H1 (cell line): ENCODE results near the gene NQO2. TPM values are rescaled to one million over a fixed set of nuclear protein-coding genes. Genes with fewer than 3 reads are reported as not detected.
A peak's percentile ranks its signal among the peaks of the same experiment; 100 is the strongest.

Experiments
- CTCF ChIA-PET: fragments of 300-600 bp; sonication (Branson Sonifier 250); formaldehyde crosslinking; loops from one replicate; lab custom pipeline; 2021; ENCODE audit not compliant: partially characterized antibody; lab: Charles Lee
- POLR2A ChIA-PET: fragments of 300-600 bp; sonication (Branson Sonifier 250); formaldehyde crosslinking; loops from one replicate; lab custom pipeline; 2021; ENCODE audit warnings: inconsistent platforms; ENCODE audit not compliant: partially characterized antibody; lab: Charles Lee
- DNase-seq, 2 experiments: peaks; one replicate each; pipeline versions ENCODE4 v3.0.0 to v3.0.0-alpha.2; 2010 to 2022; ENCODE audit warnings: low spot score in 2 of 2, low read depth in 1 of 2, mixed read lengths in 1 of 2
- FAIRE-seq: peaks from 2 replicates; lab custom pipeline; 2011; peaks lifted over from hg19 to GRCh38; lab: Jason Lieb, UNC
- H2AFZ ChIP-seq: 2 replicates; pipeline ENCODE4 v1.8.1; 2012; ENCODE audit warnings: low read length, inconsistent platforms
- H2AK5ac ChIP-seq: 2 replicates; pipeline ENCODE4 v1.6.1; 2013; ENCODE audit warnings: low read depth, low read length
- H2BK120ac ChIP-seq: replicated peaks from 2 replicates; pipeline ENCODE3; 2013; ENCODE audit warnings: low read depth, low read length, inconsistent platforms
- H2BK12ac ChIP-seq: 2 replicates; pipeline ENCODE4 v1.6.1; 2013; ENCODE audit warnings: low read depth, low read length
- H2BK15ac ChIP-seq: 2 replicates; pipeline ENCODE4 v1.6.1; 2013; ENCODE audit warnings: low read length
- H2BK20ac ChIP-seq: 2 replicates; pipeline ENCODE4 v1.6.1; 2013; ENCODE audit warnings: low read length
- H2BK5ac ChIP-seq: 2 replicates; pipeline ENCODE4 v1.6.1; 2013; ENCODE audit warnings: low read depth, low read length
- H3K14ac ChIP-seq: 2 replicates; pipeline ENCODE4 v1.6.1; 2013; ENCODE audit warnings: inconsistent platforms; ENCODE audit not compliant: insufficient read length
- H3K18ac ChIP-seq: 2 replicates; pipeline ENCODE4 v1.6.1; 2013; ENCODE audit warnings: low read length; ENCODE audit errors: extremely low read depth
- H3K23ac ChIP-seq: 2 replicates; pipeline ENCODE4 v1.6.1; 2013; ENCODE audit warnings: inconsistent platforms; ENCODE audit not compliant: insufficient read length
- H3K23me2 ChIP-seq: 2 replicates; pipeline ENCODE4 v1.6.1; 2013; ENCODE audit warnings: low read depth, low read length
- H3K27ac ChIP-seq: 2 replicates; pipeline ENCODE4 v1.6.1; 2011; ENCODE audit warnings: low read depth, low read length, inconsistent platforms
- H3K27me3 ChIP-seq, 4 experiments: replicated peaks in 1 of 4; 1 replicate in 1 of 4; 2 replicates in 3 of 4; pipeline versions ENCODE4 v1.6.1 to v1.8.1; 2011 to 2013; ENCODE audit warnings: low read length in 3 of 4, mild to moderate bottlenecking in 3 of 4, inconsistent platforms in 2 of 4, mixed read lengths in 2 of 4, moderate library complexity in 1 of 4; ENCODE audit not compliant: control insufficient read depth in 3 of 4, insufficient read depth in 3 of 4; ENCODE audit errors: extremely low read depth in 1 of 4
- H3K36me3 ChIP-seq, 4 experiments: 2 replicates each; pipeline versions ENCODE4 v1.6.1 to v1.8.1; 2011 to 2013; ENCODE audit warnings: mild to moderate bottlenecking in 4 of 4, low read length in 3 of 4, moderate library complexity in 2 of 4, control low read depth in 1 of 4, inconsistent platforms in 1 of 4; ENCODE audit not compliant: insufficient read depth in 4 of 4, control insufficient read depth in 2 of 4
- H3K4ac ChIP-seq: replicated peaks from 2 replicates; pipeline ENCODE3; 2013; ENCODE audit warnings: low read length, low read depth, mixed read lengths, inconsistent platforms; ENCODE audit not compliant: insufficient read length
- H3K4me1 ChIP-seq, 4 experiments: replicated peaks in 1 of 4; 1 replicate in 1 of 4; 2 replicates in 3 of 4; pipeline versions ENCODE4 v1.6.1 to v1.8.1; 2011 to 2013; ENCODE audit warnings: low read length in 3 of 4, inconsistent platforms in 2 of 4, mixed read lengths in 1 of 4; ENCODE audit not compliant: insufficient read depth in 4 of 4, control insufficient read depth in 3 of 4
- H3K4me2 ChIP-seq, 2 experiments: 2 replicates each; pipeline versions ENCODE4 v1.6.1 to v1.8.1; 2011 to 2013; ENCODE audit warnings: low read depth in 2 of 2, low read length in 2 of 2, control low read depth in 1 of 2, inconsistent platforms in 1 of 2, mild to moderate bottlenecking in 1 of 2; ENCODE audit not compliant: insufficient read depth in 1 of 2
- H3K4me3 ChIP-seq, 4 experiments: fragments of 200-600, 300-600 bp in 1 of 4; sonication (generic), shearing (Covaris generic), sonication (Bioruptor Twin) in 1 of 4; 2 replicates each; pipeline versions ENCODE4 v1.5.1 to v1.8.1; 2011 to 2016; ENCODE audit warnings: low read length in 4 of 4, low read depth in 3 of 4, control low read depth in 2 of 4, inconsistent platforms in 2 of 4, mild to moderate bottlenecking in 2 of 4, mixed read lengths in 1 of 4, moderate library complexity in 1 of 4; ENCODE audit not compliant: insufficient read depth in 2 of 4; ENCODE audit errors: extremely low read depth in 1 of 4
- H3K56ac ChIP-seq: replicated peaks from 2 replicates; pipeline ENCODE3; 2013; ENCODE audit warnings: low read depth, mild to moderate bottlenecking, mixed read lengths, low read length, inconsistent platforms; ENCODE audit not compliant: insufficient read length
- H3K79me1 ChIP-seq: 2 replicates; pipeline ENCODE4 v1.6.1; 2013; ENCODE audit warnings: low read depth, low read length, control low read depth
- H3K79me2 ChIP-seq, 2 experiments: 2 replicates each; pipeline versions ENCODE4 v1.6.1 to v1.8.1; 2012 to 2013; ENCODE audit warnings: low read length in 2 of 2, mild to moderate bottlenecking in 2 of 2, inconsistent platforms in 1 of 2; ENCODE audit not compliant: insufficient read depth in 2 of 2, control insufficient read depth in 1 of 2
- H3K9ac ChIP-seq, 4 experiments: replicated peaks in 1 of 4; 1 replicate in 1 of 4; 2 replicates in 3 of 4; pipeline versions ENCODE4 v1.6.1 to v1.8.1; 2011 to 2013; ENCODE audit warnings: low read depth in 3 of 4, low read length in 3 of 4, control low read depth in 2 of 4, mild to moderate bottlenecking in 2 of 4, moderate library complexity in 2 of 4, inconsistent platforms in 1 of 4; ENCODE audit errors: extremely low read depth in 1 of 4
- H3K9me3 ChIP-seq, 2 experiments: 2 replicates each; pipeline versions ENCODE4 v1.6.1 to v1.8.1; 2012 to 2013; ENCODE audit warnings: mild to moderate bottlenecking in 2 of 2, moderate library complexity in 2 of 2, control low read depth in 1 of 2, inconsistent platforms in 1 of 2, low read depth in 1 of 2, low read length in 1 of 2, mixed read lengths in 1 of 2; ENCODE audit not compliant: insufficient read depth in 2 of 2
- H4K20me1 ChIP-seq, 2 experiments: replicated peaks in 1 of 2; 2 replicates each; pipeline versions ENCODE3 to v1.8.1; 2011 to 2013; ENCODE audit warnings: inconsistent platforms in 2 of 2, low read length in 2 of 2, mild to moderate bottlenecking in 1 of 2; ENCODE audit not compliant: insufficient read depth in 2 of 2, control insufficient read depth in 1 of 2
- H4K5ac ChIP-seq: 2 replicates; pipeline ENCODE4 v1.6.1; 2013; ENCODE audit warnings: low read length, low read depth, mixed read lengths, inconsistent platforms; ENCODE audit not compliant: insufficient read length
- H4K8ac ChIP-seq: 2 replicates; pipeline ENCODE4 v1.8.0; 2013; ENCODE audit warnings: mild to moderate bottlenecking, moderate library complexity, low read length, inconsistent platforms; ENCODE audit not compliant: insufficient read depth; ENCODE audit errors: extremely low read depth
- H4K91ac ChIP-seq: replicated peaks from 2 replicates; pipeline ENCODE3; 2013; ENCODE audit warnings: low read length, mixed read lengths, inconsistent platforms; ENCODE audit not compliant: insufficient read length
- RBBP5 ChIP-seq: IDR thresholded peaks from 2 replicates; pipeline ENCODE4 v1.7.1; 2012; ENCODE audit warnings: low read depth, mild to moderate bottlenecking, inconsistent platforms, low read length, moderate library complexity, borderline replicate concordance
- SP4 ChIP-seq: IDR thresholded peaks from 2 replicates; pipeline ENCODE4 v1.6.1; 2012; ENCODE audit warnings: low read length, inconsistent platforms
- TEAD4 ChIP-seq: IDR thresholded peaks from 2 replicates; pipeline ENCODE4 v1.6.1; 2012; ENCODE audit warnings: low read depth, low read length, inconsistent platforms, mixed read lengths
- YY1 ChIP-seq: IDR thresholded peaks from 2 replicates; pipeline ENCODE4 v1.6.1; 2011; ENCODE audit warnings: low read depth, mild to moderate bottlenecking, low read length
- WGBS, 2 experiments: shearing (Covaris generic) in 1 of 2; methylation state at CpG; one replicate each; pipeline versions ENCODE4 v1.1.6 to v1.1.7; 2013 to 2015; ENCODE audit warnings: low lambda C conversion rate in 2 of 2, mixed read lengths in 2 of 2, inconsistent platforms in 1 of 2, low coverage in 1 of 2, missing lambda C conversion rate in 1 of 2; ENCODE audit not compliant: insufficient replicate concordance in 2 of 2, insufficient coverage in 1 of 2, insufficient read length in 1 of 2; ENCODE audit errors: extremely low coverage in 1 of 2, missing lambda C conversion rate in 1 of 2; 5-methylcytosine and 5-hydroxymethylcytosine counted together
- polyA plus RNA-seq, 7 experiments: library from polyadenylated mRNA; depleted of rRNA in 3 of 7; stranded (reverse) in 5 of 7; unstranded in 2 of 7; fragments of >200 nt in 5 of 7; fragments of 200-250 nt in 2 of 7; gene quantifications; 1 replicate in 5 of 7; 2 replicates in 1 of 7; 4 replicates in 1 of 7; pipeline versions ENCODE4 v1.2.1 to v1.2.3, GENCODE V29; 2011 to 2013; ENCODE audit warnings: missing spikeins in 2 of 7, mixed read lengths in 2 of 7
- total RNA-seq: library from RNA; stranded (reverse); fragmentation: NEBNext Ultra II Directional; extraction: Animal tissue kit (Norgen Biotek cat#: 25700); gene quantifications from 2 replicates; pipeline ENCODE4 v1.2.1, GENCODE V29; 2021
- TF ChIP-seq, protein P1 (sequence below): IDR thresholded peaks from 2 replicates; pipeline ENCODE4 v1.6.1; 2011; ENCODE audit warnings: low read length, improper control_type of control experiment

NQO2 gene
- total and polyA plus RNA-seq, 2 of the 8 experiments (the other 6 are each of a cell fraction or from before 2014, with no cell fraction given), result 135 to 168 TPM

- Histone ChIP-seq H2AFZ (no peak overlapping the region), H3K4ac (no peak overlapping the region), H3K4me2 (peak overlapping the region; percentile 21 to 37; a peak in 2 of 4 replicates), H3K18ac (no peak overlapping the region), H2BK5ac (peak overlapping the region; percentile 46; the same call in 1 of the 2 replicates), H2AK5ac (peak overlapping the region; percentile 3; the same call in 1 of the 2 replicates), H4K8ac (no peak overlapping the region), H2BK12ac (peak overlapping the region; percentile 91; the same call in 1 of the 2 replicates), H3K27ac (no peak overlapping the region), H3K27me3 (no peaks in the 10 kb centered on the region), H3K14ac (no peak overlapping the region), H2BK15ac (peak overlapping the region; percentile 23; the same call in 1 of the 2 replicates), H3K23ac (no peak overlapping the region), H4K5ac (peak overlapping the region; percentile 13), H4K20me1 (no peaks in the 10 kb centered on the region), H3K36me3 (no peaks in the 10 kb centered on the region), H3K79me1 (peaks cover 2% of the 10 kb centered on the region; the same call in 1 of the 2 replicates), H3K4me3 (peak overlapping the region in 1 of 4 experiments; percentile 0; a peak in 1 of 8 replicates), H2BK20ac (no peak overlapping the region; the same call in 1 of the 2 replicates), H3K4me1 (peaks cover 16 to 23% (median 18%) of the 10 kb centered on the region in 4 experiments), H3K56ac (no peak overlapping the region), H3K79me2 (no peaks in the 10 kb centered on the region), H3K9me3 (no peaks in the 10 kb centered on the region), H3K23me2 (no peaks in the 10 kb centered on the region), H4K91ac (peak overlapping the region; percentile 20), H2BK120ac (no peak overlapping the region), H3K9ac (no peak overlapping the region; a peak in 1 of 7 replicates)
- DNase-seq, result no peak
- FAIRE-seq, result no peak
- ChIA-PET CTCF (interaction anchor here (0.6 to 2.0 kb wide), 6 partner anchors 8 to 163 kb away, joined by 3 to 10 read pairs (median 6); no protein-coding TSS in a partner anchor), POLR2A (interaction anchor here (0.8 to 2.0 kb wide), 3 partner anchors 10 to 28 kb away, joined by 4 to 10 read pairs (median 4); no protein-coding TSS in a partner anchor)
- 58% methylated on average over 12 of the region's 12 CpGs; no CpG with 5 or more reads in 1 of the 2 experiments for WGBS, 2 experiments
- TF ChIP-seq TEAD4, result peak; percentile 54
- TF ChIP-seq SP4, result no peak
- TF ChIP-seq, protein P1, sequence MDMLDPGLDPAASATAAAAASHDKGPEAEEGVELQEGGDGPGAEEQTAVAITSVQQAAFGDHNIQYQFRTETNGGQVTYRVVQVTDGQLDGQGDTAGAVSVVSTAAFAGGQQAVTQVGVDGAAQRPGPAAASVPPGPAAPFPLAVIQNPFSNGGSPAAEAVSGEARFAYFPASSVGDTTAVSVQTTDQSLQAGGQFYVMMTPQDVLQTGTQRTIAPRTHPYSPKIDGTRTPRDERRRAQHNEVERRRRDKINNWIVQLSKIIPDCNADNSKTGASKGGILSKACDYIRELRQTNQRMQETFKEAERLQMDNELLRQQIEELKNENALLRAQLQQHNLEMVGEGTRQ, result no peak
- TF ChIP-seq YY1, result no peak
- TF ChIP-seq RBBP5, result no peak; the same call in 1 of the 2 replicates
Observed at GRCh38 chr6:2959909-2960719, 39.6 kb upstream of the NQO2 start.
